HepG2 (cell line): ENCODE data around the gene EGFLAM. TPM values are rescaled to one million over a fixed set of nuclear protein-coding genes. Genes with fewer than 3 reads are reported as not detected.

Source experiments
- ATAC-seq: fragments of 200-7000 bp; cut with Tn5 transposase; 3 replicates; pipeline ENCODE4 v1.9.1; 2020; ENCODE audit warnings: mild to moderate bottlenecking, moderate library complexity
- BruUV-seq: library from RNA; stranded (reverse); fragments of 400-500 nt; replicated peaks from 2 replicates; lab custom pipeline; 2021; lab: Mats Ljungman, UMichigan
- CTCF ChIA-PET: fragments of 300-600 bp; formaldehyde crosslinking; extraction: SDS; loops from one replicate; lab custom pipeline; 2021; ENCODE audit warnings: low total read pairs, inconsistent platforms, low intra/inter-chr PET ratio; lab: Yijun Ruan, JAX
- POLR2A ChIA-PET: fragments of 350-600 bp; sonication (Branson Sonifier 250); formaldehyde crosslinking; loops from one replicate; lab custom pipeline; 2020; ENCODE audit warnings: antibody characterized with exemption, inconsistent platforms; lab: Yijun Ruan, JAX
- DNase-seq: peaks from one replicate; pipeline ENCODE4 v3.0.0-alpha.2; 2015; ENCODE audit warnings: low spot score
- FAIRE-seq: peaks from 3 replicates; lab custom pipeline; 2011; peaks lifted over from hg19 to GRCh38; lab: Jason Lieb, UNC
- H2AFZ ChIP-seq: one replicate; pipeline ENCODE4 v1.6.1; 2011; ENCODE audit warnings: low read length, inconsistent platforms
- H3K27ac ChIP-seq: fragments of 300-600 bp; 3 replicates; pipeline ENCODE4 v1.8.0; 2011; ENCODE audit warnings: mixed run types, mild to moderate bottlenecking, mixed read lengths, low read length, inconsistent platforms; ENCODE audit not compliant: insufficient read depth; ENCODE audit errors: extremely low read length
- H3K27me3 ChIP-seq, 2 experiments: fragments of 200-600 bp in 1 of 2; 2 replicates in 1 of 2; 3 replicates in 1 of 2; pipeline versions ENCODE4 v1.6.0 to v1.8.0; 2011; ENCODE audit warnings: low read length in 2 of 2, mild to moderate bottlenecking in 2 of 2, moderate library complexity in 2 of 2, inconsistent platforms in 1 of 2; ENCODE audit not compliant: insufficient read depth in 2 of 2, control insufficient read depth in 1 of 2
- H3K36me3 ChIP-seq, 2 experiments: fragments of 200-600 bp in 1 of 2; replicated peaks in 1 of 2; 2 replicates in 1 of 2; 3 replicates in 1 of 2; pipeline versions ENCODE4 v1.5.1 to v1.8.0; 2011; ENCODE audit warnings: low read length in 2 of 2, inconsistent platforms in 1 of 2; ENCODE audit not compliant: insufficient read depth in 2 of 2, control insufficient read depth in 1 of 2
- H3K4me1 ChIP-seq: 2 replicates; pipeline ENCODE4 v1.5.1; 2012; ENCODE audit warnings: low read length, inconsistent platforms; ENCODE audit not compliant: insufficient read depth
- H3K4me2 ChIP-seq: 2 replicates; pipeline ENCODE4 v1.6.0; 2011; ENCODE audit warnings: low read depth, low read length, inconsistent platforms
- H3K4me3 ChIP-seq, 3 experiments: fragments of 200-600 bp in 1 of 3; sonication (generic), shearing (Covaris generic) in 1 of 3; replicated peaks in 1 of 3; 2 replicates each; pipeline ENCODE4 v1.5.1; 2011 to 2016; ENCODE audit warnings: low read length in 3 of 3, inconsistent platforms in 2 of 3, low read depth in 2 of 3, mild to moderate bottlenecking in 2 of 3, control low read depth in 1 of 3, mixed read lengths in 1 of 3; ENCODE audit not compliant: insufficient read depth in 1 of 3
- H3K79me2 ChIP-seq: one replicate; pipeline ENCODE4 v1.6.1; 2011; ENCODE audit warnings: low read length, inconsistent platforms; ENCODE audit not compliant: insufficient read depth
- H3K9ac ChIP-seq: 2 replicates; pipeline ENCODE4 v1.6.0; 2011; ENCODE audit warnings: mild to moderate bottlenecking, low read depth, low read length, inconsistent platforms; ENCODE audit not compliant: insufficient read depth
- H3K9me3 ChIP-seq: 2 replicates; pipeline ENCODE4 v1.5.1; 2012; ENCODE audit warnings: mild to moderate bottlenecking, low read length
- H4K20me1 ChIP-seq: 2 replicates; pipeline ENCODE4 v1.6.0; 2011; ENCODE audit warnings: inconsistent platforms, mild to moderate bottlenecking, low read length, moderate library complexity; ENCODE audit not compliant: insufficient read depth
- ARHGAP35 ChIP-seq: sonication (generic); formaldehyde crosslinking; IDR thresholded peaks from 2 replicates; pipeline ENCODE4 v1.9.0; 2022; ENCODE audit warnings: mild to moderate bottlenecking, inconsistent platforms, moderate library complexity, missing genetic modification reagents, borderline replicate concordance
- BRD4 ChIP-seq: sonication (generic); formaldehyde crosslinking; IDR thresholded peaks from 2 replicates; pipeline ENCODE4 v1.4.0; 2020; ENCODE audit warnings: missing genetic modification reagents
- CERS6 ChIP-seq: sonication (generic); formaldehyde crosslinking; IDR thresholded peaks from 2 replicates; pipeline ENCODE4 v1.5.0; 2020; ENCODE audit warnings: missing genetic modification reagents
- CTCF ChIP-seq: sonication (generic); formaldehyde crosslinking; IDR thresholded peaks from 2 replicates; pipeline ENCODE4 v1.5.0; 2020; ENCODE audit warnings: mild to moderate bottlenecking, missing genetic modification reagents, moderate library complexity
- FOSL2 ChIP-seq: sonication (generic); formaldehyde crosslinking; IDR thresholded peaks from 2 replicates; pipeline ENCODE4 v1.4.0; 2020; ENCODE audit warnings: missing genetic modification reagents
- FOXO4 ChIP-seq: sonication (generic); formaldehyde crosslinking; conservative IDR thresholded peaks from 2 replicates; pipeline ENCODE4 v1.8.1; 2023; ENCODE audit warnings: missing genetic modification reagents
- IRF1 ChIP-seq: sonication (generic); formaldehyde crosslinking; IDR thresholded peaks from 2 replicates; pipeline ENCODE4 v1.4.0; 2020; ENCODE audit warnings: low read depth, mild to moderate bottlenecking, missing genetic modification reagents
- MXD4 ChIP-seq: IDR thresholded peaks from 2 replicates; pipeline ENCODE4 v1.6.1; 2016; ENCODE audit warnings: mild to moderate bottlenecking, missing biosample characterization, missing genetic modification reagents
- NFYB ChIP-seq: sonication (generic); formaldehyde crosslinking; IDR thresholded peaks from 2 replicates; pipeline ENCODE4 v1.4.0; 2020; ENCODE audit warnings: missing genetic modification reagents
- PRMT3 ChIP-seq: sonication (generic); formaldehyde crosslinking; IDR thresholded peaks from 2 replicates; pipeline ENCODE4 v1.8.1; 2022; ENCODE audit warnings: low read depth, mild to moderate bottlenecking, moderate library complexity, missing genetic modification reagents, borderline replicate concordance
- RBFOX2 ChIP-seq: fragments of 200-400 bp; formaldehyde crosslinking; IDR thresholded peaks from 2 replicates; pipeline ENCODE4 v1.6.1; 2017; ENCODE audit warnings: low read depth, mild to moderate bottlenecking, low read length
- SUZ12 ChIP-seq: fragments of 150-350 bp; IDR thresholded peaks from 2 replicates; pipeline ENCODE4 v1.6.1; 2014; ENCODE audit warnings: low read depth, low read length
- ZFP37 ChIP-seq: sonication (generic); formaldehyde crosslinking; IDR thresholded peaks from 2 replicates; pipeline ENCODE4 v1.4.0; 2020; ENCODE audit warnings: missing genetic modification reagents, borderline replicate concordance
- ZNF275 ChIP-seq: sonication (generic); formaldehyde crosslinking; IDR thresholded peaks from 2 replicates; pipeline ENCODE4 v1.8.0; 2022; ENCODE audit warnings: missing genetic modification reagents, mild to moderate bottlenecking, inconsistent platforms, borderline replicate concordance
- ZNF605 ChIP-seq: sonication (generic); formaldehyde crosslinking; IDR thresholded peaks from 2 replicates; pipeline ENCODE4 v1.8.0; 2022; ENCODE audit warnings: mild to moderate bottlenecking, missing genetic modification reagents
- ZNF670 ChIP-seq: sonication (generic); formaldehyde crosslinking; IDR thresholded peaks from 2 replicates; pipeline ENCODE4 v1.8.0; 2022; ENCODE audit warnings: mild to moderate bottlenecking, missing genetic modification reagents, borderline replicate concordance
- ZNF770 ChIP-seq: sonication (generic); formaldehyde crosslinking; IDR thresholded peaks from 2 replicates; pipeline ENCODE4 v1.5.0; 2020; ENCODE audit warnings: mild to moderate bottlenecking, missing genetic modification reagents
- WGBS: methylation state at CpG from one replicate; pipeline ENCODE4 v1.1.6; 2017; ENCODE audit warnings: low lambda C conversion rate; 5-methylcytosine and 5-hydroxymethylcytosine counted together
- in situ Hi-C: cut with HindIII; loops from 2 replicates; pipeline ENCODE4 v1.10.0; 2017; ENCODE audit warnings: low pct_unique_long_range_greater_than_20kb; ENCODE audit not compliant: extremely low pct_ligation_motif_present
- intact Hi-C: fragments of 100-400 bp; cut with micrococcal nuclease; formaldehyde crosslinking; loops from one replicate; pipeline ENCODE4 v1.10.0; 2022; ENCODE audit not compliant: unreplicated experiment
- polyA plus RNA-seq, 8 experiments: library from polyadenylated mRNA; depleted of rRNA in 3 of 8; stranded (reverse) in 7 of 8; unstranded in 1 of 8; fragments of >200 nt; fragmentation: Illumina TruSeq in 4 of 8; extraction: Trizol in 4 of 8; gene quantifications; 2 replicates each; pipeline versions ENCODE4 v1.2.1 to v1.2.3, GENCODE V29; 2011 to 2016; ENCODE audit warnings: low read depth in 4 of 8, missing spikeins in 1 of 8, mixed read lengths in 1 of 8; ENCODE audit not compliant: insufficient read depth in 1 of 8
- total RNA-seq, 5 experiments: library from RNA; depleted of rRNA; stranded (reverse); fragments of >200 nt; fragmentation: Illumina TruSeq; extraction: Trizol; gene quantifications; 2 replicates each; pipeline ENCODE4 v1.2.3, GENCODE V29; 2016; ENCODE audit warnings: low read depth in 1 of 5

EGFLAM gene
- total and polyA plus RNA-seq, 2 of the 13 experiments (the other 11 are each of a cell fraction or from before 2014, with no cell fraction given), result not detected

GRCh38 chr5:38478166-38478565, 219.8 kb downstream of the EGFLAM start:
- H3K9ac ChIP-seq, result no peak overlapping the region
- no peak overlapping the region for H3K4me2 ChIP-seq
- H3K79me2 ChIP-seq, result no peaks in the 10 kb centered on the region
- FAIRE-seq (no peak), DNase-seq (no peak), ATAC-seq (no peak)
- H3K4me1 ChIP-seq, result no peaks in the 10 kb centered on the region
- H2AFZ ChIP-seq, result no peak overlapping the region
- ChIA-PET CTCF (no interaction called here), POLR2A (no interaction called here)
- intact Hi-C loops, result loop anchor here (5.0 kb wide), 1 partner anchor 36 kb away; no protein-coding TSS in a partner anchor
- no peaks in the 10 kb centered on the region for H4K20me1 ChIP-seq
- in situ Hi-C loops, result no loop called here
- WGBS, result 98% methylated on average over 3 of the region's 3 CpGs
- no TSS peak for BruUV-seq
- H3K36me3 ChIP-seq, result peaks cover 0 to 15% of the 10 kb centered on the region in 2 experiments; a peak in 3 of 5 replicates
- no peaks in the 10 kb centered on the region for H3K27me3 ChIP-seq
- no peaks in the 10 kb centered on the region for H3K9me3 ChIP-seq
- H3K4me3 ChIP-seq, result no peak overlapping the region
- no peak overlapping the region for H3K27ac ChIP-seq
- TF ChIP-seq SUZ12 (no peak), FOXO4 (CRISPR knock-in tag) (no peak), RBFOX2 (no peak), ZNF670 (CRISPR knock-in tag) (no peak), CERS6 (CRISPR knock-in tag) (no peak), CTCF (CRISPR knock-in tag) (no peak), FOSL2 (no peak), MXD4 (CRISPR knock-in tag) (no peak), PRMT3 (CRISPR knock-in tag) (no peak), ZNF275 (CRISPR knock-in tag) (no peak), NFYB (CRISPR knock-in tag) (no peak), ARHGAP35 (CRISPR knock-in tag) (no peak), ZNF605 (CRISPR knock-in tag) (no peak), ZNF770 (CRISPR knock-in tag) (no peak), BRD4 (no peak), ZFP37 (CRISPR knock-in tag) (no peak), IRF1 (CRISPR knock-in tag) (no peak)
